GM12891 (cell line): ENCODE data around the gene RELCH.

ENCODE experiments used
- DNase-seq: peaks from one replicate; pipeline ENCODE4 v3.0.0; 2011; ENCODE audit warnings: low spot score; ENCODE audit not compliant: insufficient read length
- FAIRE-seq: peaks from 2 replicates; lab custom pipeline; 2011; peaks lifted over from hg19 to GRCh38; lab: Jason Lieb, UNC
- PAX5 ChIP-seq: IDR thresholded peaks from 2 replicates; pipeline ENCODE4 v1.6.1; 2011; ENCODE audit warnings: low read length, moderate library complexity, mild to moderate bottlenecking; ENCODE audit not compliant: insufficient read depth, severe bottlenecking
- POLR2A ChIP-seq: IDR thresholded peaks from 2 replicates; pipeline ENCODE4 v1.6.1; 2011; ENCODE audit warnings: low read depth, low read length, control low read depth
- POLR2AphosphoS5 ChIP-seq: IDR thresholded peaks from 2 replicates; pipeline ENCODE4 v1.6.1; 2011; ENCODE audit warnings: low read depth, low read length, control low read depth
- POU2F2 ChIP-seq: IDR thresholded peaks from 2 replicates; pipeline ENCODE4 v1.6.1; 2011; ENCODE audit warnings: low read depth, mild to moderate bottlenecking, control low read depth, low read length, moderate library complexity
- SPI1 ChIP-seq: IDR thresholded peaks from 2 replicates; pipeline ENCODE4 v1.6.1; 2011; ENCODE audit warnings: low read depth, low read length, control low read depth
- TAF1 ChIP-seq: IDR thresholded peaks from 2 replicates; pipeline ENCODE4 v1.6.1; 2011; ENCODE audit warnings: low read depth, low read length, control low read depth

Gene RELCH

DNA sequence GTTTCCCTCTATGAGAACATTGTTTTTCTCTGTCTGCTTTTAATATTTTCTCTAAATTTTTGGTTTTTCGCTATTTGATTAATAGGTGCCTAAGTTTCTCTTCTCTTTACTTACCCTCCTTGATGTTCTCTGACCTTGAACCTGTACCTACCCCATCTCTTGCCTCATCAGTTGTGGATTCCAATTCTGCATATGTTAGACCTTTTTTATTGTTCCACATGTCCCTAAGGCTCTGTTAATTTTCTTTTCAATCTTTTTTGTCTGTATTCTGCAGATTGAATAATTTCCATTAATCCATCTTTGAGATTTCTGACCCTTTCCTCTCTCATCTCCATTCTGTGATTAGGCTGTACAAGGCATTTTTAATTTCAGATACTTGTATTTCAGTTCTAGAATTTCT, 23.1 kb downstream of the RELCH start:
- no peak for TF ChIP-seq POLR2AphosphoS5
- no peak for FAIRE-seq
- DNase-seq, result no peak

DNA sequence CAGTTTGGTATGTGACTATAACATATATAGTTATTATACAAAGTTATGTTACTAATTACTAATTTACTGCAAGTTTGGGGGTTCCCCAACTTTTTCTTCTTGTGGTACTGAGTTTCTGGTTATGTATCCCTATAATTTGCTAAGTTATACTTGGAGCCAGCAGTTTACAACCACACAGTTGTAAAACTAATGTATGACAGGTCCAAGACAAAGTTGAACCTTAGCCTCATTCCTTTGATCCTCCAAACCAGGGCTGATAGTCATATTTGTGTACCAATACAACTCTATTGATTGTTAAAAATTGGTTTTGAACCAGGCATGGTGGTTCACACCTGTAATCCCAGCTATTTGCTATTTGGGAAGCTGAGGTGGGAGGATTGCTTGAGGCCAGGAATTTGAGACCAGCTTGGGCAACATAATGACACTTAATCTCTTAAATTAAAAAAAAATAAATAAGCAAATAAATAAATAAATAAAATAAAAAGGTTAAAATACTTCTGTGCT, 24.3 kb downstream of the RELCH start:
- FAIRE-seq (peak; percentile 38), DNase-seq (no peak)
- no peak for TF ChIP-seq SPI1
- TF ChIP-seq PAX5, result no peak
- no peak for TF ChIP-seq POLR2AphosphoS5
- no peak for TF ChIP-seq TAF1
- TF ChIP-seq POU2F2, result no peak
- no peak for TF ChIP-seq POLR2A

DNA sequence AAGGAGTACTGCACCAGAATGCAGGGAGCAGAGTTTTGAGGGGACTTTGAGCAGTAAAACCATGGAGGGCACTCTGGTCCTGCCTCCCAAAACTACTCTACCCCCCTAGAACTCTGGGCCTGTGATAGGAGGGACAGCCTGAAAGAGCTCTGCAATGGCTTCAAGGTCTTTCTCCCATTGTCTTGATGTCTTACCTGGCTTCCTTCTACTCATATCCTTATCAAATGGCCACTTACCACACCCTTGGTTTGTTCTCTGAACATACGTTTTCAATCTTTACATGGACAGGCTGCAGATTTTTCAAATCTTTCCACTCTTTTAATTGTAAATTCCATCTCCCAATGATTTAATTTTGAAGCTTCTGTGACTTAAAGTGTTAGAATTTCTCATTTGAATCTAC, 27.7 kb downstream of the RELCH start:
- FAIRE-seq, result no peak
- TF ChIP-seq POLR2A (no peak), TAF1 (no peak), SPI1 (no peak), PAX5 (no peak), POU2F2 (no peak), POLR2AphosphoS5 (no peak)

DNA sequence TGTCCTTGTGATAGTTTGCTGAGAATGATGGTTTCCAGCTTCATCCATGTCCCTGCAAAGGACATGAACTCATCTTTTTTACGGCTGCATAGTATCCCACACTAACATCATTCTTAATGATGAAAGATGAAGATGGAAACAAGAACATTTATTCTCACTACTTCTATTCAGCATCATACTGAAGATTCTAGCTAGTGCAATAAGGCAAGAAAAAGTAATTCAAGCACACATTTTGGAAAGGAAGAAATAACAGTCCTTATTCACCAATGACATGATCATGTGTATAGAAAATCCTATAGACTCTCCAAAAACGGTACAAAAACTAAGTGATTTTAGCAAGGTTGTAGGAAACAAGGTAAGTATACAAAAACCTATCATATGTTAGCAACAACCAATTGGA, 37.2 kb downstream of the RELCH start:
- no peak for DNase-seq
- TF ChIP-seq SPI1, result no peak
- FAIRE-seq, result no peak

More for the DNA sequence above, 27.7 kb downstream of the RELCH start:
- DNase-seq, result no peak

DNA sequence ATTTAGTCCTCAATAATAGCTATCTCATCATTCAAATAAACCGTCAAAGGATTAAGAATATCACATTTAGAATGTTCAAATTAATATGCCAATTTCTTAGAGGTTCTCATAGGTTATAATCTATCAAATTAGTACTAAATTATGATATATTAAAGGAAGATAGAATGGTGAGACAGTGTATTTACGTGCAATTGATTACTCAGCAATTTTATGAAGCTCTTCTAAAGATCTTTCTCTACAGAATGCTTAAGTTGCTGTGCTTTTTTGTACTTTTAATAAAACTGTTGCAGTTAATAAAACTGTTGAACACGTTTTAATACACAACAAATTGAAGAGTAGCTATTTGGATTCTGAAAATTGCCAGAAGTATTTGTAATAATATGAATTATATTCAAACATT, 39.0 kb downstream of the RELCH start:
- TF ChIP-seq SPI1 (no peak), TAF1 (no peak), POLR2A (no peak), POU2F2 (no peak), POLR2AphosphoS5 (no peak), PAX5 (no peak)
- DNase-seq (no peak), FAIRE-seq (no peak)

DNA sequence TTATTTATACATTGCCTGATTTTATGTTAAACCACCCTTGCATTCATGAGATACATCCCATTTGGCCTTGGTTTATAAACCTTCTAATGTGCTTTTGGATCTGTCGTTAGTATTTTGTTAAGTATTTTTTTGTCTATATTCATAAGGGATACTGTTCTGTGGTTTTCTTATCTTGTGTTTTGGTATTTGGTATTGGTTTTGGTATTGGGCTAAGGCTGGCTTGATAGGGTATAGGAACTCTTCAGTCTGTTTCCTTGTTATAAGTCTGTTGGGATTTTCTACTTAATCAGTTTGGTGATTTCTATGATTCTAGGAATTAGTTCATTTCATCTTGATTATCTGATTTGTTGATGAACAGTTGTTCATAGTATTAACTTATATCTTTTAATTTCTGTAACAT, 49.2 kb downstream of the RELCH start:
- no peak for TF ChIP-seq TAF1
- FAIRE-seq, result no peak
- no peak for DNase-seq

DNA sequence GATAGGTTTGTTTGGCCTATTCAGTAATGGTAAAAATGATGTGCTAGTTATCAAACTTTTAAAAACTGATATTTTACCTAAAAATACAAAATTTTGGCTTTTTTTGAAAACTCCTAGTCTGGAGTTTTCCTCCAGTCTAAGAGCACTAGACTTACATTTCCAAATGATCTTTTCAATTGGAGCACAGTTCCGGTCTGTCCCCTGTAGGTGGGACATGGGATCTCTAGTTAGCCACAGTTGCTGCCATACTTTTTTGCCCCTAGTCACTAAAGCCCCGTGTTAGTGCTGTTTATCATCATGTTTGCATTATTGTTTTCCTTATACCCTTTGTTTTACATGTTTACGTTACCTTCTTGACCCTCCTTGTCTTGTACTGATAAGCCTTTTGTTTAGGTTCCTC, 52.4 kb downstream of the RELCH start:
- no peak for DNase-seq
- FAIRE-seq, result no peak
- no peak for TF ChIP-seq POU2F2
- TF ChIP-seq TAF1, result no peak
- TF ChIP-seq POLR2AphosphoS5, result no peak
- TF ChIP-seq POLR2A, result no peak
- no peak for TF ChIP-seq SPI1
- TF ChIP-seq PAX5, result no peak

DNA sequence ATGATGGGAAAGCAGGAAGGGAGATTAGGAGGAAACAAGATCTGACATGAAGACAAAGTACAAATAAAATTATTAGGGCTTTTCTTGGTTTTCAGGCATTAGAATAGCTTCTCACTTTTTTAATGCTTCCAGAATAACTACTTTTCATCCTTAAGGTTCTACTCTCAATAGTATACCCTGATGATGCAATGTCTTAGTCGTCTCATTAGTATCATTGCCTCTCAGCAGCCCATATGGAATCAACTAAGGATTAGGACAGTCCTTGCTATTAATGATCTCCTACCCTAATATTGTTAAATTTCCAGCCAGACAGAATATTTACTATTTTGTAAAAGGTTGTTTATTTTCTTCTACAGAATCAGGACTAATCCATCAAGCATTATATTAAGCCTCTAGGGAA, 55.9 kb downstream of the RELCH start:
- TF ChIP-seq POLR2A (no peak), POU2F2 (no peak), PAX5 (no peak), SPI1 (no peak), POLR2AphosphoS5 (no peak), TAF1 (no peak)
- DNase-seq (no peak), FAIRE-seq (no peak)

DNA sequence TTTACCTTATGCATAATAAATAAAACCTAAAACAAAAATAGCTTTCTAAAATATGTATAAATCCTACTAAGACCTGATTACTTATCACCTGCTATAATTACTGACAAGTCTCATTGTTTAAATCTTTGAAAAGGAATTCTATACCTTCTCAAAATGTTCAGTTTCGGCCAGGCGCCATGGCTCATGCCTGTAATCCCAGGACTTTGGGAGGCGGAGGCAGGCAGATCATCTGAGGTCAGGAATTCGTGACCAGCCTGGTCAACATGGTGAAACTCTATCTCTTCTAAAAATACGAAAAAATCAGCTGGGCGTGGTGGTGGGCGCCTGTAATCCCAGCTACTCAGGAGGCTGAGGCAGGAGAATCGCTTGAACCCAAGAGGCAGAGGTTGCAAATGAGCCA, 58.1 kb downstream of the RELCH start:
- DNase-seq, result no peak
- no peak for FAIRE-seq
- no peak for TF ChIP-seq POLR2AphosphoS5
- no peak for TF ChIP-seq POLR2A
- no peak for TF ChIP-seq POU2F2
- no peak for TF ChIP-seq PAX5
- no peak for TF ChIP-seq TAF1
- no peak for TF ChIP-seq SPI1

DNA sequence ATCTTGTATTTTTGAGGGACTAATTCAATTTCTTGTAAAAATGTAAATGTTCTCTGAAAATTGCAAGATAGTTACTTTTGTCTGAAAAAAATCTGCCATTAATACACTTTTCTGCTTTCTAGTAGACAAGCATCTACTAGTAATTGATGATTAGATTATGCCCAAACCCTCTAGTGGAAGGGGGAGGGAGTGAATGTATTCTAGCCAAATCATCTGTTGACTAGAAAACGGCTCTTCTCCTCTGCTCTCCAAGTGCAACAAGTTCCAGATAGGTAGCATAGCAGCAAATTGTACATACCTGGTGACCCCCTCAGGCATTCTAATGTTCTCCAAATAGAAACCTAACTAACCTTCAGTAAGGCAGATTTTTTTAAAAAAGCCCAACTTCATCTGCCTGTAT, 58.6 kb downstream of the RELCH start:
- TF ChIP-seq POLR2A (no peak), SPI1 (no peak), POU2F2 (no peak), POLR2AphosphoS5 (no peak), PAX5 (no peak), TAF1 (no peak)
- DNase-seq, result no peak
- FAIRE-seq, result no peak

DNA sequence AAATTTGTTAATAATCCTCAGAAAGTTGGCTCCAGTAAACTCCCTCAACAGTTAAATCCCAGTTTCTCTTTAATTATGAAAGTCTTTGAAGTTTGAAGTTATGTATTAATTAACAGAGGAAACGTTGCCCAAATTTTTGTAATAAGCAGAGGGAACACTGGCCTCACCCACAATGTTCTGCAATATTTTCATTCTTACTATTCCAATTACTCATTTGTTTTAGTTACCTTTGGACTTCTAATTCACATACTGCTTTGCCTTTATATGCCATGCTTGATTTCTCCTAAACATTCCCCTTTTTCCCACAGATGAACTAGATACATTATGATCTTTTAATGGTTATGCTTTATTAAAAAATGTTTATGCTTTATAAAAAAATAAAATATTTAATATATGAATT, 61.3 kb downstream of the RELCH start:
- no peak for TF ChIP-seq POLR2A
- TF ChIP-seq TAF1, result no peak
- DNase-seq, result no peak
- no peak for FAIRE-seq
